PFSK-1 (cell line): ENCODE measurements around the gene FKBP2.

Experiments used
- FOXP2 ChIP-seq: optimal IDR thresholded peaks from 2 replicates; pipeline ENCODE3; 2011; ENCODE audit warnings: borderline replicate concordance, control low read depth, inconsistent platforms; ENCODE audit not compliant: insufficient read depth; ENCODE audit errors: extremely low read length, extremely low read depth
- POLR2AphosphoS5 ChIP-seq: IDR thresholded peaks from 2 replicates; pipeline ENCODE4 v1.6.1; 2012; ENCODE audit warnings: low read depth, mild to moderate bottlenecking, control low read depth, low read length, moderate library complexity
- SIN3A ChIP-seq: IDR thresholded peaks from 2 replicates; pipeline ENCODE4 v1.6.1; 2012; ENCODE audit warnings: mild to moderate bottlenecking, low read length, moderate library complexity, borderline replicate concordance; ENCODE audit not compliant: insufficient read depth
- TAF1 ChIP-seq: IDR thresholded peaks from 2 replicates; pipeline ENCODE4 v1.6.1; 2012; ENCODE audit warnings: low read length, control low read depth, borderline replicate concordance; ENCODE audit not compliant: insufficient read depth
- TF ChIP-seq, protein P1 (sequence below), 2 experiments: IDR thresholded peaks; 2 replicates each; pipeline versions ENCODE4 v1.6.1 to v1.8.0; 2011 to 2012; ENCODE audit warnings: low read depth in 2 of 2, low read length in 2 of 2, control low read depth in 1 of 2, inconsistent platforms in 1 of 2, mild to moderate bottlenecking in 1 of 2, moderate library complexity in 1 of 2; ENCODE audit not compliant: insufficient read depth in 1 of 2

FKBP2 gene

DNA sequence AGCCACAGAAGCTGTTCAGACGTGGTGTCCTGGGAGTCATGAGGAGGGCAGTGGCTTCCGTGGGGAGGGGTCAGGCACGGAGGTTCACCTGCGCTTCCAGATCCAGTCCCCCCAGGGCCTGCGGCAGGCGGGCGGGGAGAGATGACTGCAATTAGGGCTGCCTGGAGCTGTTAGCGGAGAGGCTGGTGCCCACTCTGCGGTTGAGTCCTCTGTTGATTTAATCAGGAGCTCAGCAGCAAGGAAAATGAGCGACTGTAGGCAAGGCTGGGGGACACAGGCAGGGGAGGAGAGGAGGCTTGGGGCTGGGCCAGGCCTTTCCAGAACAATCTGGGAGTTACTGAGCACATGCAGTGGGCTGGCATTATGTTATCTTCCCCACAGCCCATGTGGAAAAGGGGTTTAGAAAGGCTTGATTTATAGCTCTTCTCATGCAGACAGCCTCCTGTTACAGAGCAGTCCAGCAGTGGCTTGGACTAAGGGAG lies 23.5 kb downstream of the FKBP2 start:
- TF ChIP-seq FOXP2 (no peak), SIN3A (no peak), POLR2AphosphoS5 (no peak), TAF1 (no peak)
- TF ChIP-seq, protein P1, sequence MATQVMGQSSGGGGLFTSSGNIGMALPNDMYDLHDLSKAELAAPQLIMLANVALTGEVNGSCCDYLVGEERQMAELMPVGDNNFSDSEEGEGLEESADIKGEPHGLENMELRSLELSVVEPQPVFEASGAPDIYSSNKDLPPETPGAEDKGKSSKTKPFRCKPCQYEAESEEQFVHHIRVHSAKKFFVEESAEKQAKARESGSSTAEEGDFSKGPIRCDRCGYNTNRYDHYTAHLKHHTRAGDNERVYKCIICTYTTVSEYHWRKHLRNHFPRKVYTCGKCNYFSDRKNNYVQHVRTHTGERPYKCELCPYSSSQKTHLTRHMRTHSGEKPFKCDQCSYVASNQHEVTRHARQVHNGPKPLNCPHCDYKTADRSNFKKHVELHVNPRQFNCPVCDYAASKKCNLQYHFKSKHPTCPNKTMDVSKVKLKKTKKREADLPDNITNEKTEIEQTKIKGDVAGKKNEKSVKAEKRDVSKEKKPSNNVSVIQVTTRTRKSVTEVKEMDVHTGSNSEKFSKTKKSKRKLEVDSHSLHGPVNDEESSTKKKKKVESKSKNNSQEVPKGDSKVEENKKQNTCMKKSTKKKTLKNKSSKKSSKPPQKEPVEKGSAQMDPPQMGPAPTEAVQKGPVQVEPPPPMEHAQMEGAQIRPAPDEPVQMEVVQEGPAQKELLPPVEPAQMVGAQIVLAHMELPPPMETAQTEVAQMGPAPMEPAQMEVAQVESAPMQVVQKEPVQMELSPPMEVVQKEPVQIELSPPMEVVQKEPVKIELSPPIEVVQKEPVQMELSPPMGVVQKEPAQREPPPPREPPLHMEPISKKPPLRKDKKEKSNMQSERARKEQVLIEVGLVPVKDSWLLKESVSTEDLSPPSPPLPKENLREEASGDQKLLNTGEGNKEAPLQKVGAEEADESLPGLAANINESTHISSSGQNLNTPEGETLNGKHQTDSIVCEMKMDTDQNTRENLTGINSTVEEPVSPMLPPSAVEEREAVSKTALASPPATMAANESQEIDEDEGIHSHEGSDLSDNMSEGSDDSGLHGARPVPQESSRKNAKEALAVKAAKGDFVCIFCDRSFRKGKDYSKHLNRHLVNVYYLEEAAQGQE (IDR thresholded peaks at IDR 0.05; ENCODE audit: insufficient read depth in 1 of 2, low read depth in 2 of 2, low read length in 2 of 2): no peak

DNA sequence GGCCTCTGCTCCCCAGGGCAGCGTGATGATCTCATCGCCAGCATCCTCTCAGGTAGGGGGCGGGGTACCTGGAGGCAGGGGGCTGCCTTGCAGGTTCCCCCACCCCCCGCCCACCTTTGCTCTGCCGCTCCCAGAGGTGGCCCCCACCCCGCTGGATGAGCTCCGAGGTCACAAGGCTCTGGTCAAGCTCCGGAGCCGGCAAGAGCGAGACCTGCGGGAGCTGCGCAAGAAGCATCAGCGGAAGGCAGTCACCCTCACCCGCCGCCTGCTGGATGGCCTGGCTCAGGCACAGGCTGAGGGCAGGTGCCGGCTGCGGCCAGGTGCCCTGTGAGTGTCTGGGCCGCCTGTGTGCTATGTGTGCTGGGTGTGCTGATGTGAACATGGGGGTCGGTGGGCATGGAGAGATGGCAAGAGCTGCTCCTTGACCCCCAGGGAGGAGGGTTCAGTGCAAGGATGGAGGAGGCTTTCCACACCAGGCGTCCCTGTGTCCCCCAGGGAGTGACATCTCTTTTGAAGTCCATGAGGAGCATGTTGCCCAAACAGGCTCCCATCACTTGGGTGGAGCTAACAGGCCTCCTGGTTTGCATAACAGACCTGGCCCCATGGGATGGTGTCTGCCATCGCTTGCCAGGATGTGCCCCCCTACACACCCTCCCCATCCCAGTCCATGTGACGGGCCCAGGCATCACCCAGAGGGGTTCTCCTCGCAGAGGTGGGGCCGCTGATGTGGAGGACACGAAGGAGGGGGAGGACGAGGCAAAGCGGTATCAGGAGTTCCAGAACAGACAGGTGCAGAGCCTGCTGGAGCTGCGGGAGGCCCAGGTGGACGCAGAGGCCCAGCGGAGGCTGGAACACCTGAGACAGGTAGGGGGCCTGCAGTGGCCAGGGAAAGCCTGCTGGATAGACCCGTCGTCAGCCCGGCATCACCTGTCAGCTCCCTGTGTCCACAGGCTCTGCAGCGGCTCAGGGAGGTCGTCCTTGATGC lies 24.6 kb downstream of the FKBP2 start:
- TF ChIP-seq POLR2AphosphoS5 (no peak), SIN3A (no peak), TAF1 (no peak)

DNA sequence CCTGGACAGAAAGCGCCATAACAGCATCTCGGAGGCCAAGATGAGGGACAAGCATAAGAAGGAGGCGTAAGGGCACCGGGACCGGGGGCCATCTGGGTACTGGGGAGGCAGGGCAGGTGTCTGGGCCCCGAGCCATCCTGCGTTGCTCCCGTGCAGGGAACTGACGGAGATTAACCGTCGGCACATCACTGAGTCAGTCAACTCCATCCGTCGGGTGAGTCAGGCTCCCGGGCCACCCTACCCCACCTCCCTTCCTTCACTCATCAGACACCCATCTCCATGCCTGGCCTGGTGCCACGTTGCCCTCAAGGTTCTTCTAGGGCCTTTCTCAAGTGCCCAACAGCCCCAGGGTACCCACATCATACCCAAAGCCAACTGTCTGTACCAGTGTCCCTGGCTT lies 25.4 kb downstream of the FKBP2 start:
- no peak for TF ChIP-seq SIN3A
- TF ChIP-seq POLR2AphosphoS5: no peak
- TF ChIP-seq TAF1: no peak
- TF ChIP-seq FOXP2: no peak
- TF ChIP-seq, protein P1 (IDR thresholded peaks at IDR 0.05; ENCODE audit: insufficient read depth in 1 of 2, low read depth in 2 of 2, low read length in 2 of 2): no peak

DNA sequence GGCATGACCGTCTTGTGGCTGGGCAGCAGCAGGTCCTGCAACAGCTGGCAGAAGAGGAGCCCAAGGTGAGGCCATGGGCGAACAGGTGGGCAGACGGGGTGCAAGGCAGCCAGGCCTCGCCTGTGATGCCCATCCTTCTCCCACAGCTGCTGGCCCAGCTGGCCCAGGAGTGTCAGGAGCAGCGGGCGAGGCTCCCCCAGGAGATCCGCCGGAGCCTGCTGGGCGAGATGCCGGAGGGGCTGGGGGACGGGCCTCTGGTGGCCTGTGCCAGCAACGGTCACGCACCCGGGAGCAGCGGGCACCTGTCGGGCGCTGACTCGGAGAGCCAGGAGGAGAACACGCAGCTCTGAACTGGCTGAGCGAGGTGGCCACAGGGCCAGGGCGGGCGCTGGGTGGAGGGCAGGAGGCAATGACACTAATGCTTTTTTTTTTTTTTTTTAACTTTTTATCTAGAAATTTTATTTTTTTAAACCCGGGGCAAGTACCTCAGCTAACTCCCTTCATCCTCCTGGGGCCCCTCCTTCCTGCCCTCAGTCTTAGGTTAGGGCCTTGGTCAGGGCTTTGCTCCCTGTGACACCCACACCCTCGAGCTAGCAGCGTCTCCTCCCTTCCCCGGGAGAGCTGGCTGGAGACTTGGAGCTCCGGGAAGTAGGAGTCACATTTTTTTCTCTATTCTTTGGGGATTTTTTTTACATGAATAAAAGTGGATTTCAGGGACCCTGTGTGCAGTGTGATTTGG lies 26.5 kb downstream of the FKBP2 start:
- TF ChIP-seq POLR2AphosphoS5 (no peak), TAF1 (no peak), SIN3A (no peak), FOXP2 (no peak)
- TF ChIP-seq, protein P1 (IDR thresholded peaks at IDR 0.05; ENCODE audit: insufficient read depth in 1 of 2, low read depth in 2 of 2, low read length in 2 of 2): no peak

DNA sequence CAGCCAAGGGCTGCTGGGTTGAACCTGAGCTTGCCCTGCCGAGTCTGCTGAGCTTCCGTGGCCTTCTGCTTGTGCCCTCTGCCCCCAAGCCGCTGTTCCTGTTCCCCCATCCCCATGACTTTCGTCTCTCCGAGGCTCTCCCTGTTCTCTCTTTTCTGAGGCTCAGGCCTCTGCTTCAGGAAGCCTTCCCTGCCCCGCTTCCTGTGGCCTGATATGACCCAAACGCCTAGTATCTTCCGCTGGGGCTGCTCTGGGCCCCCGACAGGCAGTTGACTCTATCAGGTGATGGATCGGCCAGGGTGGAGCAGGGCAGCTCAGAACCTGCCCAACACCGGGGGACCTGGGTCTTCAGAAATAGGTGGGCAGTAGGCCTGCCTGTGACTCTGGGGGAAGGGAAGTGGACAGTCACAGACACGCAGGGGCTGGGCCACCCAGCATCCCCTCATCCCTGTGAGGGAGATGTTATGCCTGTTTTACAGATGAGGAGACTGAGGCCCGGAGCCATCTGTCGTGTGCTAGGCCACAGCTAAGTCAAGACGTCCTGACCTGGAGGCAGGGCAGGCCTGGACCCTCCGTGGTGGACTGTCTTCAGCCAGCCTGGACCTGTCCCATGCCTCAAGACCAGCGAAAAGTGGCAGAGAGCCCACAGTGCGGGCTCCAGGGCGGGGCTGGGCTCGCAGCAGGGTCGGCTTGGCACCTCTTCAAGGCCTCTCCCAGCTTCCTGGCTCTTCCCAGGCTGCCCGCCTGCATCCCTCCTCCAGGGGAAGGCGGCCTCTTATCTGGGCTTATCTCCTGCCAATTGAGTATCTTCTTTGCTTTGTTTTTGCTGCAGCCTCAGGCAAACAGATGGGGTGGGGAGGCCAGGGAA lies 27.4 kb downstream of the FKBP2 start:
- no peak for TF ChIP-seq TAF1
- peak; percentile 33 for TF ChIP-seq POLR2AphosphoS5
- TF ChIP-seq SIN3A: 0 out of 2 replicates have a peak, but pooled peaks have one; percentile 30
- TF ChIP-seq, protein P1 (IDR thresholded peaks at IDR 0.05; ENCODE audit: insufficient read depth in 1 of 2, low read depth in 2 of 2, low read length in 2 of 2): no peak
- no peak for TF ChIP-seq FOXP2
